GM12865 (cell line): ENCODE measurements around the gene EIF3B.

ENCODE experiments used
- DNase-seq: peaks from one replicate; pipeline ENCODE4 v3.0.0; 2010; ENCODE audit warnings: low read depth
- H3K4me3 ChIP-seq: 2 replicates; pipeline ENCODE4 v1.5.1; 2011; ENCODE audit warnings: mild to moderate bottlenecking, low read depth, low read length, control low read depth
- CTCF ChIP-seq: IDR thresholded peaks from 2 replicates; pipeline ENCODE4 v1.5.1; 2011; ENCODE audit warnings: low read length, control low read depth, low read depth, inconsistent platforms; ENCODE audit not compliant: insufficient read depth; ENCODE audit errors: missing control alignments

Gene EIF3B

GRCh38 chr7:2405601-2406345 lies 51.1 kb downstream of the EIF3B start:
- peak overlapping the region; percentile 93 for H3K4me3 ChIP-seq
- no peak for TF ChIP-seq CTCF
- DNase-seq = peak; percentile 94

- no peak for DNase-seq
- no peak overlapping the region for H3K4me3 ChIP-seq
- TF ChIP-seq CTCF = no peak
Observed at GRCh38 chr7:2409745-2410414, 55.3 kb downstream of the EIF3B start.

- DNase-seq = no peak
- TF ChIP-seq CTCF = no peak
- H3K4me3 ChIP-seq = no peak overlapping the region
Observed at GRCh38 chr7:2411049-2411448, 56.4 kb downstream of the EIF3B start.

- no peak for TF ChIP-seq CTCF
- no peak overlapping the region for H3K4me3 ChIP-seq
- DNase-seq = no peak
Observed at GRCh38 chr7:2411815-2412586, 57.4 kb downstream of the EIF3B start.

- H3K4me3 ChIP-seq = no peak overlapping the region
- no peak for TF ChIP-seq CTCF
- no peak for DNase-seq
Observed at GRCh38 chr7:2412587-2413201, 58.1 kb downstream of the EIF3B start.

GRCh38 chr7:2416063-2416462 lies 61.4 kb downstream of the EIF3B start:
- H3K4me3 ChIP-seq = no peak overlapping the region
- no peak for TF ChIP-seq CTCF
- no peak for DNase-seq
